Right ventricle myocardium superior (tissue), 1 donor: ENCODE results near the gene MAN2A2. TPM values are rescaled to one million over a fixed set of nuclear protein-coding genes. Genes with fewer than 3 reads are reported as not detected.

ENCODE experiments used
- ATAC-seq: fragments of 200-7000 bp; cut with Tn5 transposase; one replicate; pipeline ENCODE4 v1.9.1; 2020; ENCODE audit warnings: mild to moderate bottlenecking; ENCODE audit not compliant: poor library complexity
- DNase-seq: peaks from one replicate; pipeline ENCODE4 v3.0.0-alpha.2; 2020
- intact Hi-C: fragments of 100-400 bp; cut with DNase I; formaldehyde crosslinking; loops from one replicate; pipeline ENCODE4 v1.11.2; 2022
- total RNA-seq: library from RNA; stranded (reverse); fragmentation: NEBNext Ultra II Directional; extraction: Animal tissue kit (Norgen Biotek cat#: 25700); gene quantifications from one replicate; pipeline ENCODE4 v1.2.1, GENCODE V29; 2021
- donor health status: DM: no; HTN: yes; CAD: no; lungs with severe emphysema.

The MAN2A2 gene
- total RNA-seq, 1 donor from 2014 or later = 130 TPM

DNA sequence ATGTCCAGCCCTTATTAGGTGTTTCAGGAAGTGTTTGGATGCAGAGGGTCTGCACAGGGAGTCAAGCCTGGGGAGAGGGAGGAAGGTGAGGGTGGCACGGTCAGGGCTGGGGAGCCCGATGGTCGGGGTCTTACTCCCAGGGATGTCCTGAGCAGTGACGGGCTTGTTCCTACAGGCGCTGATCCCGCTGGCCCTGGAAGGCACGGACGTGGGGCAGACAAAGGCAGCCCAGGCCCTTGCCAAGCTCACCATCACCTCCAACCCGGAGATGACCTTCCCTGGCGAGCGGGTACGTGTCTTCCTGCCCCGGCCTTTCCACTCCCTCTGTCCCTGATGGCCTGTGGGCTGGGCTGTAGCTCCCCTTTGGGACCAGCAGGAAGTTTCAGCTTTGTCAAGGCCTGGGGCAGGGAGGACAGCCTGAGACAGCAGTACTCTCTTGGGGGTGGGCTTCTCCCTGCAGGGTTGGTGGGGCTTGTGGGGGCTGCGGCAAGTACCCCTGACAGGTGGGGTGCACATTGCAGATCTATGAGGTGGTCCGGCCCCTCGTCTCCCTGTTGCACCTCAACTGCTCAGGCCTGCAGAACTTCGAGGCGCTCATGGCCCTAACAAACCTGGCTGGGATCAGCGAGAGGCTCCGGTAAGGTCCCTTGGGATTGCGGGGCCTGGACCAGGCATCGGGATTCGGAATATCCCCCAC, 47.0 kb downstream of the MAN2A2 start:
- ATAC-seq (no peak), DNase-seq (no peak)
- intact Hi-C loops = no loop called here

GRCh38 chr15:90950676-90951075, 47.6 kb downstream of the MAN2A2 start:
- ATAC-seq (no peak), DNase-seq (no peak)
- intact Hi-C loops = no loop called here

DNA sequence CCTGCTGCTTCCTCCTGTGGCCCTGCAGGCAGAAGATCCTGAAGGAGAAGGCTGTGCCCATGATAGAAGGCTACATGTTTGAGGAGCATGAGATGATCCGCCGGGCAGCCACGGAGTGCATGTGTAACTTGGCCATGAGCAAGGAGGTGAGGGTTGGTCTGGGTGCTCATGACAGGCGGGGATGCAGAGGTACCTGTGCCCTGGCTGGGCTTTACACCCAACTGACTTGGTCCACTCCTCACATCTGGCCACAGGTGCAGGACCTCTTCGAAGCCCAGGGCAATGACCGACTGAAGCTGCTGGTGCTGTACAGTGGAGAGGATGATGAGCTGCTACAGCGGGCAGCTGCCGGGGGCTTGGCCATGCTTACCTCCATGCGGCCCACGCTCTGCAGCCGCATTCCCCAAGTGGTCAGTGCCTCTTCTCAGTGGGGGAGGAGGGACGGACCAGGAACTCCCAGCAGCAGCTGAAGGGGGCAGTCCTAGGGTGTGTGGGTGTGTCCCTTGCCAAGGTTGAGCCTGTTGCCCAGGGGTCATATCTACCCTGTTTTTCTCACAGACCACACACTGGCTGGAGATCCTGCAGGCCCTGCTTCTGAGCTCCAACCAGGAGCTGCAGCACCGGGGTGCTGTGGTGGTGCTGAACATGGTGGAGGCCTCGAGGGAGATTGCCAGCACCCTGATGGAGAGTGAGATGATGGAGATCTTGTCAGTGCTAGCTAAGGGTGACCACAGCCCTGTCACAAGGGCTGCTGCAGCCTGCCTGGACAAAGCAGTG, 50.0 kb downstream of the MAN2A2 start:
- ATAC-seq (no peak), DNase-seq (no peak)
- intact Hi-C loops = no loop called here

DNA sequence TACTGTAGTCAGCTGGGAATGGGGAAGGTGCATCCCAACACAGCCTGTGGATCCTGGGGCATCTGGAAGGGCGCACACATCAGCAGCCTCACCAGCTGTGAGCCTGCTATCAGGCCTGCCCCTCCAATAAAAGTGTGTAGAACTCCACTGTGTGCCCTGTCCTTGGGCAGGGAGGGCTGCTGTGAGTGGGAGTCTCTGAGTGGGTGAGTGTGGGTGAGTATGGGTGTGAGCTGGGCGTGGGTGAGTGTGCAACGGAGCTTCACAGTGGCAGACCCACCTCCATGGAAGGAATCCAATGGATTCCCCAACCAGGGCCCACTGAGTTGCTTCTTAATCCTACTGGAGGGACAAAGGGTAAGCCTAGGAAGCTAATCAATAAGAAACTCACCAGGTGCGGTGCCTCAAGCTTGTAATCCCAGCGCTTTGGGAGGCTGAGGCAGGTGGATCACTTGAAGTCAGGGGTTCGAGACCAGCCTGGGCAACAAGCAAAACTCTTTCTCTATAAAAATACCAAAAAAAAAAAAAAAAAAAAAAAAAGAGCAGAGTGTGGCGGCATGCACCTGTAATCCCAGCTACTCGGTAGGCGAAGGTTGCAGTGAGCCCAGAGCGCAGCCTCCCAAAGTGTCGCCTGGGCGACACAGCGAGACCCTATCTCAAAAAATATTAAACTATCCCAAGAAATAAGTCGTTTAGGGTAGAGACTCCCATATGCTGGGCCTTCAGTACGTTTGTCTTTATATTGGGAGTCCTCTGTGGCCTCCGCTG, 51.0 kb downstream of the MAN2A2 start:
- intact Hi-C loops = no loop called here
- no peak for DNase-seq

DNA sequence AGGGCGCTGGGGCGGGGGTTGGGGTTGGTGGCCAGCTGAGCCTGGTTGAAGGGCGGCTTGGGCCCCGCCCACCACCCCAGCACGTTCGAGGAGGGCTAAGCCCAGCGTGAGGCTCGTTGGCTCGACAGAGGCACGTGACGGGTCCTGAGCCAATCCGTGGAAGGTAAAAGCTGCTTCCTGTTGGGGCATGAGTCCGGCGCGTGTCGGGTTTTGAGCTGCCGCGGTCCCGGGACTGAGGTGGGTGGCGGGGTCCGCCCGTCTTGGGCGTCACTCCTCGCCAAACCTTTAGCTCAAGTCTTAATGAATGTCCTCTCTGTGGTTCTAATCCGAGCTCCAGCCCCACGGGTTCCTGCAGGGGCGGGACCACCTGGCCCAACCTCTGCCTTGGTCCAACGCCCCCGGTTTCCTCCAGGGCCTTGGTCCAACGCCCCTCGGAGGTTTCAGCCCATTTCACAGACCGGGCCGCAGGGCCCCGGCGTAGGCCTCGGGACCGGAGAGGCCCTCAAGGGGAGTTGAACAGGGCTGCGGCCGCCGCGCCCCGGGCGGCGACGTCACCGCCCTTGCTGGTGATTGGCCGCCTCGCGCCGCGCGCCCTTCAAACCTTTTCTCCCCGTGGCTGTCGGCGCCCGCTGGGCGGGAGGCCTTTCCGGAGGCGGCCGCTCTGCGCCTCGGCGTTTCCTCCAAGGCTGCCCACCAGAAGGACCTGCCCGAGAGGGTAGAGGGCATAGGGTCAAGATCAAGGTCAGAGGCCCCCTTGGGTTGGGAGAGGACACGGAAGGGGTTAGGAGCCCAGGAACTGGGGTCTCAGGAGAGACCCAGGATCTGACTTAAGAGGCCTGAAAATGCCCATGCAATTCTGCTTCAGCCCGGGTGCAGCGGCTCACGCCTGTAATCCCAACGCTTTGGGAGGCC, 51.9 kb downstream of the MAN2A2 start, which contains the start of gene RCCD1:
RCCD1 (plus strand) TSS at position 173 of the 912 bp plus-strand sequence. CDS start 1,851 bp downstream, outside the sequence.
- intact Hi-C loops = loop anchor here (5.0 kb wide), 1 partner anchor 317 kb away; no protein-coding TSS in a partner anchor
- ATAC-seq = peak; percentile 94
- peak; percentile 98 for DNase-seq

More for the DNA sequence above, 51.0 kb downstream of the MAN2A2 start:
- ATAC-seq = no peak

- ATAC-seq (no peak), DNase-seq (no peak)
- intact Hi-C loops = loop anchor here (5.0 kb wide), 1 partner anchor 317 kb away; no protein-coding TSS in a partner anchor
Observed at GRCh38 chr15:90955624-90956273, 52.6 kb downstream of the MAN2A2 start.

- ATAC-seq (peak; percentile 60), DNase-seq (peak; percentile 89)
- intact Hi-C loops = loop anchor here (5.0 kb wide), 1 partner anchor 316 kb away; no protein-coding TSS in a partner anchor
Observed at GRCh38 chr15:90956274-90957030, 53.4 kb downstream of the MAN2A2 start.

DNA sequence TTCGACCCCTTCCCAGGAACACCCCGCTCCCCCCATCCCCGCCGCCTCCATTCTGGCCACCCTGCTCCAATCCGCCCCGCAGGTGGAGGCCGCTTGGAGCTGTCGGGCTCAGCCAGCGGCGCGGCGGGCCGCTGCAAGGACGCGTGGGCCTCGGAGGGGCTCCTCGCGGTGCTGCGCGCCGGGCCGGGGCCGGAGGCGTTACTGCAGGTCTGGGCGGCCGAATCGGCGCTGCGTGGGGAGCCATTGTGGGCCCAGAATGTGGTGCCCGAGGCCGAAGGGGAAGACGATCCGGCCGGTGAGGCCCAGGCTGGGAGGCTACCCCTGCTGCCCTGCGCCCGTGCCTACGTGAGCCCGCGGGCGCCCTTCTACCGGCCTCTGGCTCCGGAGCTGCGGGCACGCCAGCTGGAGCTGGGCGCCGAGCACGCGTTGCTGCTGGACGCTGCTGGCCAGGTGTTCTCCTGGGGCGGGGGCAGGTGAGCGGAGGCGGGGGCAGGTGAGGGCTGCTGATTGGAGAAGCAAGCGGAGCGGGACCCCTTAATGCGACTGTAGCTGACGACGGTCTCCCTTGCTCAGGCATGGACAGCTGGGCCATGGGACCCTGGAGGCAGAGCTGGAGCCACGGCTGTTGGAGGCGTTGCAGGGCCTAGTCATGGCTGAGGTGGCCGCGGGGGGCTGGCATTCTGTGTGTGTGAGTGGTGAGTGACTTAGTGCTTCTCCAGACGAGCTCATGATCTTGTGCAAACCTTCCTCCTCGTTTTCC, 54.1 kb downstream of the MAN2A2 start:
- intact Hi-C loops = loop anchor here (5.0 kb wide), 1 partner anchor 315 kb away; no protein-coding TSS in a partner anchor
- DNase-seq (no peak), ATAC-seq (peak; percentile 16)

GRCh38 chr15:90957791-90958190, 54.7 kb downstream of the MAN2A2 start:
- no peak for ATAC-seq
- DNase-seq = no peak
- intact Hi-C loops = loop anchor here (5.0 kb wide), 1 partner anchor 315 kb away; no protein-coding TSS in a partner anchor

- DNase-seq (no peak), ATAC-seq (no peak)
- intact Hi-C loops = loop anchor here (5.0 kb wide), 1 partner anchor 313 kb away; no protein-coding TSS in a partner anchor
Observed at GRCh38 chr15:90959028-90959595, 56.0 kb downstream of the MAN2A2 start.

DNA sequence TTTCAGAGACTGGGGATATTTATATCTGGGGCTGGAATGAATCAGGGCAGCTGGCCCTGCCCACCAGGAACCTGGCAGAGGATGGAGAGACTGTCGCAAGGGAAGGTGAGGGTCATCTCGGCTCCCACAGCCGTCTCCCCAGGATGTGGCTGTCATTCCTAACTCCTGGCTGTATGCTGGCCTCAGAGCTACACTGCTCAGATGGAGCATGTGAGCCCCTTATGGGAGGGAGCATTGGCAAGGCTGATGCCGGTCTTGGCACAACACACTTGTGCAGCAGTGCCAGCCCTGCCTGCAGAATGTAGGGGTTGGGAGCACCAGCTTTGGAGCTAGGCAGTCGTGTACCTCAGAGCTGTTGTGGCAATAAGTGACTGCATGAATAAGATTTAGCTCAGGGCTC, 56.8 kb downstream of the MAN2A2 start:
- intact Hi-C loops = loop anchor here (5.0 kb wide), 3 partner anchors 72 to 312 kb away; no protein-coding TSS in a partner anchor
- ATAC-seq (peak; percentile 65), DNase-seq (peak; percentile 79)

GRCh38 chr15:90960298-90961091, 57.4 kb downstream of the MAN2A2 start:
- intact Hi-C loops = loop anchor here (5.0 kb wide), 2 partner anchors 72 to 87 kb away; no protein-coding TSS in a partner anchor
- ATAC-seq (no peak), DNase-seq (no peak)

DNA sequence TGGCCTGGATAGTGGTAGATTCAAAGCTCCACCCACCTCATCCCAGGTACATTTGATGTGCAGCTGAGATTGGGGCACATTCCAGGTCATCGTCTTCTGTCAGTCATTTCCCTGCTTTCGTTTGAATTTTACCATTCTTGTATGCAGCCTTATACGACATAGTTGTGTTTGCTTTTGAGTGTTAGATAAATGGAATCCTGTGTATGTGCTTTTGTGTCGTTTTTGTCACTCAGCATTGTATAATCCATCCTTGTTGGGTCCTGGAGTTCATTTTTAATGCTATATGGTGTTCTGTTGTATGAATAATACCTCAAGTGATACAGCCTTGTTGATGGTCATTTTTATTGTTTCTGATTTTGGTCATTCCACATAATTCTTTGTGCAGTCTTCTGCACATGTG, 58.9 kb downstream of the MAN2A2 start:
- no peak for DNase-seq
- ATAC-seq = no peak
- intact Hi-C loops = loop anchor here (5.0 kb wide), 2 partner anchors 70 to 85 kb away; no protein-coding TSS in a partner anchor

GRCh38 chr15:90966262-90966661, 63.2 kb downstream of the MAN2A2 start:
- ATAC-seq = no peak
- intact Hi-C loops = no loop called here

GRCh38 chr15:90967206-90967605, 64.1 kb downstream of the MAN2A2 start:
- intact Hi-C loops = no loop called here
- DNase-seq = no peak
- ATAC-seq = no peak

More at GRCh38 chr15:90966262-90966661, 63.2 kb downstream of the MAN2A2 start:
- no peak for DNase-seq
